Left colon (tissue), 2 donors: ENCODE data around the gene UCN3. TPM values are rescaled to one million over a fixed set of nuclear protein-coding genes. Genes with fewer than 3 reads are reported as not detected.
A peak's percentile ranks its signal among the peaks of the same experiment; 100 is the strongest.
"Not testable (repeated sequence)": the region's sequence is repeated elsewhere in the genome, so short reads cannot be mapped to it uniquely, and the experiment has no call there.

Experiments used
- ATAC-seq: fragments of 200-7000 bp; cut with Tn5 transposase; one replicate; pipeline ENCODE4 v1.9.1; 2020; ENCODE audit warnings: mild to moderate bottlenecking, moderate library complexity
- DNase-seq, 2 donors: peaks; one replicate each; pipeline ENCODE4 v3.0.0-alpha.2; 2020
- intact Hi-C, 2 donors: fragments of 100-400 bp; cut with DNase I in 1 of 2; cut with micrococcal nuclease in 1 of 2; formaldehyde crosslinking; loops; one replicate each; pipeline versions ENCODE4 v1.11.2 to v1.14.0; 2022; cut with DNase I, micrococcal nuclease
- total RNA-seq, 2 donors: library from RNA; stranded (reverse); fragmentation: NEBNext Ultra II Directional; extraction: Animal tissue kit (Norgen Biotek cat#: 25700); gene quantifications; one replicate each; pipeline ENCODE4 v1.2.1, GENCODE V29; 2021
- donor health status: DM: no; HTN: no; CAD: no.
- donor health status: DM: yes; HTN: yes; CAD: no.

The UCN3 gene
- total RNA-seq, 2 donors from 2014 or later, result 4.5 to 6.1 TPM

DNA sequence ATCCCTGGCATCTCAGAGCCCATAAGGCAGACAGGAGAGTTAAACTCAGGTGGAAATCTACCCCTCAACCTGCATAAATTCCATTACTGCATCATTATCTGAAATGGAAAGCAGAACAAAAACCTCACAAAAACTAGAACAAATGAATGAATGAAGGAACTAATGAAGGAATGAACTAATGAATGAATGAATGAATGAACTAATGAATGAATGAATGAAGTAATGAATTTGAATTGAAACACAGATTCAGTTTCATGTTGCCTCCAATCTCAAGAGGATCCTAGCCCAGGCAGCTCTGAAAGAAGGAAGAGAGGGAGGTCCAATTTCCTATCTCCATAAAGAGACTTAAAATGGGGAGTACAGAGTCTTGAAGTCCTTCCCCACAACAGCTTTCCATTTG is 1.9 kb upstream of the UCN3 start:
- no peak for ATAC-seq
- no peak for DNase-seq

GRCh38 chr10:5364374-5364773 is 392 bp upstream of the UCN3 start:
- intact Hi-C loops, result no loop called here
- DNase-seq (no peak), ATAC-seq (no peak)

More for the DNA sequence above, 1.9 kb upstream of the UCN3 start:
- intact Hi-C loops, result no loop called here

- DNase-seq (no peak), ATAC-seq (no peak)
- intact Hi-C loops, result no loop called here
Measured at GRCh38 chr10:5365928-5366327, 1.2 kb downstream of the UCN3 start.

DNA sequence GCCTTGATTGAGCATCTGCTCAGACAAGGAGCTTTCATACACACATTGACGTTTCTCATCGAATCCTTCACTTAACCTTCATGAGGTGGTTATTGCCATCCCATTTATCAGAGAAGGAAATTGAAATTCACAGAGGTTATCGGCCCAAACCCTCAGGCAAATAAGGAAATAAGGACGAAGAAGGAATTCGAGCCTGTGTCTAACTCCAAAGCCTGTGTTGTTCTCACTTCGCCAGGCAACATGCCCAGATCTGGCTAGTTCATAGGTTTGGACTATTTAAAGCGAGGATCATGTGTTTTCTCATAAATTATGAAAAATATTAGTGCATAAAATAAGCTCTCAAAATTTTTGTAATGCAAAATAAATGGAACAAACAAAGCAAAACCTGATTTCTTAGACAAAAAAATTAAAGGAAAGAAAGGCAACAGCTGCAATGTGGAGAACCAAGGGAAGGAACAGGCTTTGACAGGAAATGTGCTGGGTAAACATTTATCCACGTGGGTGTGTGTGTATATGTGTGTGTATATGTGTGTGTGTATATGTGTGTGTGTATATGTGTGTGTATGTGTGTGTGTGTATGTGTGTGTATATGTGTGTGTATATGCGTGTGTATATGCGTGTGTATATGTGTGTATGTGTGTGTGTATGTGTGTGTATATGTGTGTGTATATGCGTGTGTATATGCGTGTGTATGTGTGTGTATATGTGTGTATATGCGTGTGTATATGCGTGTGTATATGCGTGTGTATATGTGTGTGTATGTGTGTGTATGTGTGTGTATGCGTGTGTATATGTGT is 4.8 kb downstream of the UCN3 start:
- DNase-seq, result no peak
- ATAC-seq, result peak; percentile 63
- intact Hi-C loops, result no loop called here

DNA sequence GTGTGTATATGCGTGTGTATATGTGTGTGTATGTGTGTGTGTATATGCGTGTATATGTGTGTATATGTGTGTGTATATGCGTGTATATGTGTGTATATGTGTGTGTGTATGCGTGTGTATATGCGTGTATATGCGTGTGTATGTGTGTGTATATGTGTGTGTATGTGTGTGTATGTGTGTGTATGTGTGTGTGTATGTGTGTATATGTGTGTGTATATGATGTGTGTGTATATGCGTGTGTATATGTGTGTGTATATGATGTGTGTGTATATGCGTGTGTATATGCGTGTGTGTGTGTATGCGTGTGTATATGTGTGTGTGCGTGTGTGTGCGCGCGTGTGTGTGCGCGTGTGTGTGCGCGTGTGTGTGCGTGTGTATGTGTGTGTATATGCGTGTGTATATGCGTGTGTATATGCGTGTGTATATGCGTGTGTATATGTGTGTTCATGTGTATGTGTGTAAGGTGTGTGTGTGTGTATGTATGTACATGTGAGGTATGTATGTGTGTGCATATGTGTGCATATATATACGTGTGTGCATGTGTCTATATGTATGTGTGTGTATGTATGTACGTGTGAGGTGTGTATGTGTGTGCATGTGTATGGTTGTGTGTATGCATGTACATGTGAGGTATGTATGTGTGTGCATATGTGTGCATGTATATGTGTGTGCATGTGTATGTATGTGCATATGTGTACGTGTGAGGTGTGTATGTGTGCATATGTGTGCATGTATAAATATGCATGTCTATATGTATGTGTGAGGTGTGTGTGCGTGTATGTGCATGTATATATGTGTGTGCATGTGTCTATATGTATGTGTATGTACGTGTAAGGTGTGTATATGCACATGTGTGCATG is 6.0 kb downstream of the UCN3 start:
- DNase-seq, result no peak
- ATAC-seq, result no peak
- intact Hi-C loops, result no loop called here

DNA sequence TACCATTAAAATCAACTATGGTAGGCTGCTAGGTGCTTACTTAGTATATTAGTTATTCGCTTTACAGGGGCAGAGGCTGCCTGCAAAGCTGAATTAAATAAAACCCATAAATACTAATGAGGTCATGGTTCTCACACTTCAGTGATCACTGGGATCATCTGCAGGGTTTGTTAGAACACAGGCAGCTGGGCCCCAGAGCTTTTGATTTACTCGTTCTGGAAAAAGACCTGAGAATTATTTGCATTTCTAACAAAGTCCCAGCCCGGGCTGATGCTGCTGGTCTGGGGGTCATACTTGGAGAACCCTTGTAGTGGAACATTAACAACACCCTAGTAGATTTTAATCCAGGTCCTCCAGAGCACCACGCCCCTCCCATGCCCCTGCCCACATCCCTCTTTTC is 8.5 kb downstream of the UCN3 start:
- intact Hi-C loops, result no loop called here
- ATAC-seq (no peak), DNase-seq (no peak)

DNA sequence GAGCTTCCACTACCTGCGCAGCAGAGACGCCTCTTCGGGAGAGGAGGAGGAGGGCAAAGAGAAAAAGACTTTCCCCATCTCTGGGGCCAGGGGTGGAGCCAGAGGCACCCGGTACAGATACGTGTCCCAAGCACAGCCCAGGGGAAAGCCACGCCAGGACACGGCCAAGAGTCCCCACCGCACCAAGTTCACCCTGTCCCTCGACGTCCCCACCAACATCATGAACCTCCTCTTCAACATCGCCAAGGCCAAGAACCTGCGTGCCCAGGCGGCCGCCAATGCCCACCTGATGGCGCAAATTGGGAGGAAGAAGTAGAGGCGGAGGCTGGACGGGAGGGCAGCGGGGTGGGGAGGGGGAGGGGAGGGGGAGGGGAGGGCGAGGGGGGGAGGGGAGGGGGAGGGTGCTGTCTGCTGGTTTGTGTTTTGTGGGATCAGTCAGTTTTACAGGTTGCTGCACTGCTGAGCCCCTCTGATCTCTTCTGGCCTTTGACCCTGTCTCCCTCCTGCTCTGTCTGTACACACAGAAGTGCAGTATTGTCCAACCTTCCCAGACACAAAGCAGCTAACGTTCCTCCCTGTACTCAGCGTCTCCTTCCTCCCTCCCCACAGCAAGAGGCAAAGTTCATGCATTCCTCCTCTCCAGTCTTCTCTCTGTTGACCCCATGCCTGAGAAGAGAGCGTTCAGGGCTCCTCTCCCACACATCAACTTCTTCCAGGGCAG is 9.3 kb downstream of the UCN3 start:
- intact Hi-C loops, result no loop called here
- no peak for ATAC-seq
- no peak for DNase-seq

- intact Hi-C loops, result no loop called here
- ATAC-seq, result no peak
- DNase-seq, result no peak
Measured at GRCh38 chr10:5376450-5376849, 11.7 kb downstream of the UCN3 start.

- not testable (repeated sequence) for DNase-seq
Measured at GRCh38 chr10:5379202-5379601, 14.4 kb downstream of the UCN3 start.

DNA sequence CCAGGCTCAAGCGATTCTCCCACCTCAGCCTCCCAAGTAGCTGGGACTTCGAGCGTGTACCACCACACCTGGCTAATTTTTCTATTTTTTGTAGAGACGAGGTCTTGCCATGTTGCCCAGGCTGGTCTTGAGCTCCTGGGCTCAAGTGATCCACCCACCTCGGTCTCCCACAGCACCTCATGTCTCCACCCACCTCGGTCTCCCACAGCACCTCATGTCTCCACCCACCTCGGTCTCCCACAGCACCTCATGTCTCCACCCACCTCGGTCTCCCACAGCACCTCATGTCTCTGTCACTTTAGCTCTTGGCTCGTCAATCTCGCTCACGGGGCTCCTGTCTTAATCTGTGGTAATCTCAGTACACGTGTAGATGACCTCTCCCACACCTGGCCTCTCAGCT is 15.6 kb downstream of the UCN3 start:
- not testable (repeated sequence) for ATAC-seq, DNase-seq
- intact Hi-C loops, result loop anchor here in 1 of 2 donors (10.0 kb wide), 1 partner anchor 526 kb away; no protein-coding TSS in a partner anchor

More at GRCh38 chr10:5379202-5379601, 14.4 kb downstream of the UCN3 start:
- intact Hi-C loops, ATAC-seq: not testable (repeated sequence)

GRCh38 chr10:5381187-5381586 is 16.4 kb downstream of the UCN3 start:
- ATAC-seq (no peak), DNase-seq (no peak)
- intact Hi-C loops, result loop anchor here in 1 of 2 donors (10.0 kb wide), 1 partner anchor 526 kb away; no protein-coding TSS in a partner anchor

- intact Hi-C loops, result loop anchor here in 1 of 2 donors (10.0 kb wide), 1 partner anchor 530 kb away; no protein-coding TSS in a partner anchor
- no peak for DNase-seq
- no peak for ATAC-seq
Measured at GRCh38 chr10:5385224-5385623, 20.5 kb downstream of the UCN3 start.

DNA sequence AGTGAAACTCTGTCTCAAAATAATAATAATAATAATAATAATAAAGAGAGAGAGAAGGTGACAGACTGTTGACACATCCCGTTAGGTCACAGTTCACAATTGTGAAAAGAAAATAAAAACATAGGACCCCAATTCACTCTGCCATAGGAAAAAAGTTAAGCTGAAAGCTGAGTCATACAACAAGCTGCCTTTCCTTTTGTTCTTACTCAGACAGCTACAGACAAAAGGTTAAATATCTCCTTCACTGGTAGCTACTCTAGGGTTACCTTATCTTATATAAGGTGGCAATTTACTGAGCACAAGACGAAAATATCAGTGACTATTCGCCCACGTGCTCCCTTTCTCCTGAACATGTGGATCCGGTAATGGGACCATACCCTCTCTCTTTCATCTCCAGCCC is 22.4 kb downstream of the UCN3 start:
- ATAC-seq, result no peak
- intact Hi-C loops, result loop anchor here in 1 of 2 donors (10.0 kb wide), 1 partner anchor 532 kb away; no protein-coding TSS in a partner anchor
- DNase-seq, result no peak

GRCh38 chr10:5390607-5391205 is 25.9 kb downstream of the UCN3 start:
- intact Hi-C loops, result no loop called here
- DNase-seq (no peak), ATAC-seq (no peak)

DNA sequence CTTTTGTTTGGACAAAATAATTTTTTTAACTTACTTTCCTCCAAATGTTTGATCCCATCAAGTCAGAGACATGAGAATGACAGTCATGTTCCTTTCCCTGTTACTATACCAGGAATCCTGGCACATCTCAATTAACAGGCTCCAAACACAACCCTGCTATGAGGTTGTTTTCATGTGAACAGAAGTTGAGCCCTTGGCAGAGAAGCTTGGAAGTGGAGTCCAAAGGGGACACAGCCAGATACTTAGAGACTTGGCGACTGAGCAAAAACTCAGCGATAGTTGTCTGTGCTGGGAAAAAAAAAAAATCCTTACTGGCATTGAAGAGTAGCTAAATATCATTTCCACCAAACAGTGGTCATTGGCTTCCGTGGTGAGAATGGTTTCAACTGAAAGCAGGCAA is 27.0 kb downstream of the UCN3 start:
- intact Hi-C loops, result no loop called here

DNA sequence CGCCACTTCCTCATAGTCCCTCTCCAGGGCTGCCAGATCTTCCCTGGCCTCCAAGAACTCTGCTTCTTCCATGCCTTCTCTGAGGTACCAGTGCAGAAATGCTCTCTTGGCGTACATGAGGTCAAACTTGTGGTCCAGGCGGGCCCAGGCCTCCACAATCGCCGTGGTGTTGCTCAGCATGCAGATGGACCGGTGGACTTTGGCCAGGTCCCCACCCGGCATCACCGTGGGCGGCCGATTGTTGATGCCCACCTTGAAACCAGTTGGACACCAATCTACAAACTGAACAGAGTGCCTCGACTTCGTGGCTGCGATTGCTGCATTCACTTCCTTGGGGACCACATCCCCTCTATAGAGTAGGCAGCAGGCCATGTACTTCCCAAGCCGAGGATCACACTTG is 28.8 kb downstream of the UCN3 start:
- DNase-seq (no peak), ATAC-seq (no peak)
- intact Hi-C loops, result no loop called here

More for the DNA sequence above, 27.0 kb downstream of the UCN3 start:
- ATAC-seq, result no peak
- no peak for DNase-seq

GRCh38 chr10:5395168-5395567 is 30.4 kb downstream of the UCN3 start:
- intact Hi-C loops, result no loop called here
- no peak for ATAC-seq
- no peak for DNase-seq

- DNase-seq (no peak), ATAC-seq (no peak)
- intact Hi-C loops, result no loop called here
Measured at GRCh38 chr10:5396556-5397300, 32.0 kb downstream of the UCN3 start.
